OCI-M2 (cell line): Measurements from ENCODE around the gene OSBPL1A.

Experiments
- DNase-seq: peaks from one replicate; lab custom pipeline; 2025; ENCODE audit not compliant: unreplicated experiment; lab: John Stamatoyannopoulos, UW

Gene OSBPL1A

DNA sequence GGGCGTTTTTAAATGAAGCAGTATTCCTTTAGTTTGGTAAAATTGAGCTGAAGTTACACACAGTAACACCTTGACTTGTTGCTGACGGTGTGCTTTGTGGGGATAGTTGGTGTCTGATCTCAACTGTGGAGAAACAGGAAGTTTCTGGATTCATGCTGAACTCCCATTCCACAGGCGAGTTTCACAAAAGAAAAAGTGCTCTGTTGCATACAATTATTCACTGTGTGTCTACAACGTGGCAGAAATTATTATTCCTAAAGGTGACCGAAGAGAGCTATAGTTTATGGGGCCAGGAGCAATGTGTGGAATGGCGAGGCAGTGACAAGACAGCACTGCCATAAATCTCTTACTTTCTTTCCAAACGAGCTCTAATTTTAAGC lies 259.2 kb downstream of the OSBPL1A start:
- no peak for DNase-seq

DNA sequence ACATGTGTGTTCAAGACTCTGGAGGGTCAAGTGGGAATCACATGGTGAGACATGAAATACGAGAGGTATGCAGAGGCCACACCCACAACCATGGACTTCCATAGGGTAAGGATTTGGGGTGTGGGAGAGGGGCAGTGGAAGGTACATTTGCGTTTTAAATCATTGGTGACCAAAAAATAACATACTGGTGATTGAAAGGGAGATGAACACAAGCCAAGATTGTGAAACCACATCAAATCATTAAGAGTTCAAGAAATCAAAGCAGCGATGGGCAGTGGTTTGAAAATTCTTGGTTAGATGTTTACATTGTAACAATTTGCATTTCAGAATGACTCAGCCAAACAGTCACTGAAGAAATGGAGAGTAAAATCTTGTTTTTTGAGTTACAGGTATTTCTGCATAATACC lies 260.7 kb downstream of the OSBPL1A start:
- DNase-seq: no peak

DNA sequence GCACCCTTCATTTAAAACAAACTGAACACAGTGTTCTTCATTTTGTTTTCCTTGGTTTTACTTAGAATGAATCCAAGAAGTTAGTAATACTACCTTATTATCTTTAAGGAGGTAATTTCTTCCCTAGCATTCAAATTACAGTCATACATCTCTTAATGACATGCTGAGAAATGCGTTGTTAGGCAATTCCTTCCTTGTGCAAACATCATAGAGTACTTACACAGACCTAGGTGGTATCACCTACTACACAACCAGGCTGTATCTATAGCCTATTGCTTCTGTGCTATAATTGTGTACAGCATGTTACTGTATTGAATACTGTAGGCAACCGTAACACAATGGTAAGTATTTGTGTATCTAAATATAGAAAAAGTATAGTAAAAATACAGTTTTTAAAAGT lies 267.1 kb downstream of the OSBPL1A start:
- no peak for DNase-seq

- no peak for DNase-seq
Observed at GRCh38 chr18:24128700-24129099, 268.9 kb downstream of the OSBPL1A start.

DNA sequence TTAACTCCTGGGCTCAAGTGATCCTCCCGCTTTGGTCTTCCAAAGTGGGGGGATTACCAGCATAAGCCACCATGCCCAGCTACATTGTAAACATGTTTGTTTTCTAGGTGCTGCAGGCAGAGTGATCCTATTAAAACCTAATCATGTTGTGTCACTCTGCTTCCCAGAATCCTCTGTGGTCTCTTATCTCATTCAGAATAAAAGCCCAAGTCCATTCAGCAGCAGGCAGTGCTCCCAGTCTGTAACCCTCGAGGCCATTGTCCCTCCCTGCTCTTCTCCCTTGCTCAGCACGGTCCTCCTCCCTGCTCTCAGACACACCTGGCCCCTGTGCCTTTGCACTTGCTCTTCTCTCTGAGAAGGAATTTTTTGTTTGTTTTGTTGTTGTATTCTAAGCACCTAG lies 269.9 kb downstream of the OSBPL1A start:
- no peak for DNase-seq

DNA sequence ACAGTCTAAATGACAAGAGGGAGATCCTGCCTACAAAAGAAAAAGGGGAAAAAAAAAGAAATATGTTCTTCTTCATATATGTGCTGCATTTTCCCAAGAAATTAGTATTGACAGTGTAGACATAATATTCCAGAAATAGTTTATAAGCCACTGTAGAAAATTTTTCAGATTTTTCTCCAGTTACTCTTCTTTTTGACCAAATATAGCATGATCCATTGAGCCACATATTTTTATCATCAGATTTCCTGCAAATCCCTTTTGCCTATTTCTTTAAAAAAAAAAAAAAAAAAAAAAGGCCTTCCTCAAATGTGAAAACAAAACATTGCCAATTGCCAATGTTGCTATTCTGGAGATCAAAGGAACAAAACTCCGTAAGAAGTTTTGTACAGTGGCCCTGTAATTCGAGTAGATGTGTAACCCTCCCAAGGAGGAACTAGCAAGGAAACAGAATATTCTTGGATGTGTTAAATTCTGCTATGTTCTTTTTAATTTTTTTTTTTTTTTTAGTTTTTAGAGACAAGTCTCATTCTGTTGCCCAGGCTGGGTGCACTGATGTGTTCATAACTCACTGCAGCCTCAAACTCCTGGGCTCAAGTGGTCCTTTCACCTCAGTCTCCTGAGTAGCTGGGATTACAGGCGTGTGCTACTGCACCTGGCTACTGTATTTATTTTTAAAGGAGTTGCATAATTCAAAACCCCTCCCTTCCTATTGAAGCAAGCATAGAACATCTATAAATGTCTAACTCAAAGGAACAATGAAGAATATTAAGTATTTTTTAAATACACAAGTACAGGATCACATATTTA lies 271.3 kb downstream of the OSBPL1A start:
- no peak for DNase-seq

GRCh38 chr18:24121625-24122024 lies 276.0 kb downstream of the OSBPL1A start:
- no peak for DNase-seq

GRCh38 chr18:24120676-24121075 lies 276.9 kb downstream of the OSBPL1A start:
- no peak for DNase-seq

DNA sequence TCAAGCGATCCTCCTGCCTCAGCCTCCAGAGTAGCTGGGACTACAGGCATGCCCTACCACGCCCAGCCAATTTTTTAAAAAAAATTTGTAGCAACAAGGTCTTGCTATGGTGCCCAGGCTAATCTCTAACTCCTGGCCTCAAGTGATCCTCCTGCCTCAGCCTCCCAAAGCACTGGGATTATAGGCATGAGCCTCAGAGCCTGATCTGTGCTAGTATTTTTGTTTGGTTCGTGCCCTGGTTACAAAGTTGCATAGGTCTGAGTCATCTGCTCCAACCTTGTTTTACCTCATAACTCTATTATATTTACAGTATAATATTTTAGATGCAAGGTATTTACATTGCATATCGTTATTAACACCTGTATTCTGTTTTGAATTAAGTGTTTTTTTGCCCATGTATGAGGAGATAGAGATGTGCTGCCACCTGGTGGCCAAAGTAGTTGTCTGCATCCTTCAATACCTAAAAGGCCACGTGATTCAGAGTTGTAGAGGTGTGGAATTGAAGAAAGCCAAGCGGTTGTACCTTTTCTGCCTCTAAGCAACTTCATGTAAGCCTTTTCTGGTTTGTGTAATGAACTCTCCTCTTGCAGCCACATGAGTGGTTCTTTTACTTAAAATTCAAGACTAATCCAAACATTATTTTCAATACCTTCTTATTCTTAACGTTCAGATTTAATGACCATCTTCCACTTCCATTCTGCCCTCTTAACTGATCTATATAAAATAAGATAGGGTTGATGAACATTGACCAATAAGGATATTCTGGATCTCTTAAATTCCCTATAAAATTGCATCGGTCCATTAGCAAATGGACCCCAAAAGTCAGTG lies 278.7 kb downstream of the OSBPL1A start:
- no peak for DNase-seq

GRCh38 chr18:24115628-24116027 lies 282.0 kb downstream of the OSBPL1A start:
- no peak for DNase-seq

DNA sequence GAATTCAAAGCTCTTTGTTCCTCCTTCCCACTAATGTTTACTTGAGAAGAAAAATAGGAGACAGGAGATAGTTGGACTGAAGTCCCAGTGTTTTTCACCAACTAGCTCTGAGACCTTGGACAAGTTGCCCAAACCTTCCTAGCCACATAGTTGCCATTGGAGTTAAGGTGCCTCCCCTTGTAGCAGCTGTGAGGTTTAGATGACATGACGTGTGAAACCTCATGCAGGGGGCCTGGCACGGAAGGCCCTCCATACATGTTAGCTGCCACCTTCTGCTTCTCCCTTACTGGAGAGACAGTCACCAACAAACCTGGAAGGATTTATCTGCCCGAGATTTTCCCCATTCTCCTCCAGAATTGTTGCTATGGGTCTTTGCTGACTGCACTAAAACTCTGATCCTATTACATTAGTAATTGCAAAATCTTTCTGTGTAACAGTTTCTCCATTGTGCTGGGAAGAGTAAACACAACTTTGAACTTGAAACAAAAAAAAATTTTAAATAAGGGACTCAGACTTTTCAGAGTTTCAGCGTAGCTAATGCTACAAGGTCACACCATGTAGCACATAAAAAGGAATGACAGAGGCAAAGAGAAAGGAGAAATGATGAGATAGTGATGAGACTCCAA lies 282.6 kb downstream of the OSBPL1A start:
- DNase-seq: no peak

GRCh38 chr18:24112874-24113615 lies 284.6 kb downstream of the OSBPL1A start:
- no peak for DNase-seq

GRCh38 chr18:24112464-24112863 lies 285.2 kb downstream of the OSBPL1A start:
- DNase-seq: no peak
